Spleen (tissue), 11 donors: ENCODE measurements around the gene GSG1L. TPM values are rescaled to one million over a fixed set of nuclear protein-coding genes. Genes with fewer than 3 reads are reported as not detected.
A peak's percentile ranks its signal among the peaks of the same experiment; 100 is the strongest.

Experiments used
- DNase-seq: peaks from one replicate; pipeline ENCODE4 v3.0.0-alpha.2; 2020
- H3K27ac ChIP-seq, 8 donors: fragments of 200-600 bp; sonication (generic) in 7 of 8; 1 replicate in 4 of 8; 2 replicates in 4 of 8; pipeline versions ENCODE4 v1.5.0 to v1.8.0; 2016 to 2021; ENCODE audit warnings: inconsistent platforms in 4 of 8, mild to moderate bottlenecking in 4 of 8, moderate library complexity in 1 of 8
- H3K27me3 ChIP-seq, 7 donors: fragments of 200-600 bp; sonication (generic) in 6 of 7; replicated peaks in 1 of 7; 1 replicate in 4 of 7; 2 replicates in 3 of 7; pipeline versions ENCODE4 v1.5.0 to v1.8.0; 2016 to 2021; ENCODE audit warnings: inconsistent platforms in 3 of 7, mild to moderate bottlenecking in 1 of 7
- H3K36me3 ChIP-seq, 6 donors: fragments of 200-600 bp; sonication (generic) in 5 of 6; 1 replicate in 4 of 6; 2 replicates in 2 of 6; pipeline versions ENCODE4 v1.5.0 to v1.8.0; 2016 to 2021; ENCODE audit warnings: inconsistent platforms in 2 of 6
- H3K4me1 ChIP-seq, 6 donors: fragments of 200-600 bp; sonication (generic) in 5 of 6; 1 replicate in 3 of 6; 2 replicates in 3 of 6; pipeline versions ENCODE4 v1.5.0 to v1.8.0; 2016 to 2021; ENCODE audit warnings: inconsistent platforms in 3 of 6
- H3K4me3 ChIP-seq, 8 donors: fragments of 200-600 bp; sonication (generic) in 7 of 8; 1 replicate in 4 of 8; 2 replicates in 4 of 8; pipeline versions ENCODE4 v1.5.0 to v1.8.0; 2016 to 2021; ENCODE audit warnings: inconsistent platforms in 4 of 8, mild to moderate bottlenecking in 4 of 8, moderate library complexity in 2 of 8
- H3K9me3 ChIP-seq, 8 donors: fragments of 200-600 bp; sonication (generic) in 7 of 8; 1 replicate in 4 of 8; 2 replicates in 4 of 8; pipeline versions ENCODE4 v1.5.0 to v1.8.0; 2016 to 2021; ENCODE audit warnings: inconsistent platforms in 4 of 8
- CTCF ChIP-seq, 11 experiments: fragments of 200-600 bp in 7 of 11; fragments of 450-650 bp in 4 of 11; sonication (generic) in 4 of 11; IDR thresholded peaks in 8 of 11; conservative IDR thresholded peaks in 3 of 11; 1 replicate in 7 of 11; 2 replicates in 4 of 11; pipeline versions ENCODE4 v1.4.0 to v1.8.0; 2016 to 2021; ENCODE audit warnings: antibody characterized with exemption in 11 of 11, inconsistent platforms in 4 of 11, mild to moderate bottlenecking in 1 of 11
- POLR2A ChIP-seq, 3 donors: fragments of 450-650 bp; IDR thresholded peaks; one replicate each; pipeline ENCODE4 v1.5.1; 2017; ENCODE audit warnings: antibody characterized with exemption in 3 of 3, mild to moderate bottlenecking in 1 of 3
- POLR2AphosphoS5 ChIP-seq, 3 donors: sonication (generic); formaldehyde crosslinking; IDR thresholded peaks; one replicate each; pipeline ENCODE4 v1.5.1; 2017; ENCODE audit warnings: antibody characterized with exemption in 3 of 3
- WGBS, 5 donors: extraction: QIAGEN DNeasy Blood & Tissue Kit in 3 of 5; methylation state at CpG; one replicate each; pipeline versions ENCODE4 v1.1.5 to v1.1.7; 2013 to 2018; 5-methylcytosine and 5-hydroxymethylcytosine counted together
- intact Hi-C: fragments of 100-400 bp; cut with DNase I; formaldehyde crosslinking; loops from one replicate; pipeline ENCODE4 v1.15.0; 2023; ENCODE audit warnings: low total_unique reads
- polyA plus RNA-seq, 3 donors: library from polyadenylated mRNA; stranded (reverse); fragments of 200-250 nt; gene quantifications; one replicate each; pipeline ENCODE4 v1.2.1, GENCODE V29; 2013
- total RNA-seq, 7 donors: library from RNA; depleted of rRNA in 3 of 7; stranded (reverse); fragments of >200 nt in 3 of 7; fragmentation: NEBNext Ultra II Directional in 4 of 7; extraction: Animal tissue kit (Norgen Biotek cat#: 25700) in 4 of 7; gene quantifications; one replicate each; pipeline versions ENCODE4 v1.1.0 to v1.2.1, GENCODE V29; 2016 to 2021
- donor health status: healthy with polysubstance abuse.
- donor health status: DM: no; HTN: no; CAD: no; lungs with moderate emphysema.
- donor health status: DM: no; HTN: no; CAD: no.
- donor health status: Bipolar disorder and iron deficiency.
- donor health status: healthy.
- donor health status: DM: no; HTN: no; CAD: no.
- donor health status: DM: yes; HTN: yes; CAD: no.

GSG1L gene
- total and polyA plus RNA-seq, 10 donors, result 0.22 to 0.58 (median 0.43) TPM; not detected in 6

GRCh38 chr16:27824006-27824405 lies 239.5 kb downstream of the GSG1L start:
- Histone ChIP-seq H3K9me3 (no peaks in the 10 kb centered on the region), H3K4me3 (no peak overlapping the region), H3K4me1 (no peaks in the 10 kb centered on the region), H3K27ac (no peak overlapping the region), H3K36me3 (no peaks in the 10 kb centered on the region), H3K27me3 (peaks cover 0 to 16% (median 0%) of the 10 kb centered on the region in 7 donors)
- intact Hi-C loops, result no loop called here
- WGBS, 5 donors, result 78 to 85% (median 79%) methylated on average over 5 to 7 of the region's 7 CpGs
- peak; percentile 4 for DNase-seq
- TF ChIP-seq POLR2A (IDR thresholded peaks at IDR 0.05) (no peak), POLR2AphosphoS5 (IDR thresholded peaks at IDR 0.05) (no peak), CTCF (IDR thresholded peaks at IDR 0.05 in 8 of 11, conservative IDR thresholded peaks at IDR 0.05 in 3 of 11) (no peak)

- peaks cover 0 to 22% (median 0%) of the 10 kb centered on the region in 7 donors for H3K27me3 ChIP-seq
- no peaks in the 10 kb centered on the region for H3K9me3 ChIP-seq
- DNase-seq, result peak; percentile 33
- no peaks in the 10 kb centered on the region for H3K36me3 ChIP-seq
- WGBS, 5 donors, result 54 to 65% (median 58%) methylated on average over 8 of the region's 8 CpGs
- TF ChIP-seq POLR2AphosphoS5 (IDR thresholded peaks at IDR 0.05), result no peak
- no peak for TF ChIP-seq POLR2A (IDR thresholded peaks at IDR 0.05)
- no peak for TF ChIP-seq CTCF (IDR thresholded peaks at IDR 0.05 in 8 of 11, conservative IDR thresholded peaks at IDR 0.05 in 3 of 11)
- H3K27ac ChIP-seq, result no peak overlapping the region
- H3K4me1 ChIP-seq, result no peaks in the 10 kb centered on the region
- no peak overlapping the region for H3K4me3 ChIP-seq
- intact Hi-C loops, result no loop called here
Observed at GRCh38 chr16:27823421-27823820, 240.1 kb downstream of the GSG1L start.

- TF ChIP-seq POLR2AphosphoS5 (IDR thresholded peaks at IDR 0.05), result no peak
- TF ChIP-seq POLR2A (IDR thresholded peaks at IDR 0.05), result no peak
- no peak for TF ChIP-seq CTCF (IDR thresholded peaks at IDR 0.05 in 8 of 11, conservative IDR thresholded peaks at IDR 0.05 in 3 of 11)
- peaks cover 0 to 24% (median 0%) of the 10 kb centered on the region in 7 donors for H3K27me3 ChIP-seq
- no peaks in the 10 kb centered on the region for H3K9me3 ChIP-seq
- H3K27ac ChIP-seq, result no peak overlapping the region
- H3K36me3 ChIP-seq, result no peaks in the 10 kb centered on the region
- intact Hi-C loops, result no loop called here
- no peak overlapping the region for H3K4me3 ChIP-seq
- 78 to 84% (median 80%) methylated on average over 11 of the region's 11 CpGs for whole genome bisulfite sequencing, 5 donors
- DNase-seq, result peak; percentile 39
- no peaks in the 10 kb centered on the region for H3K4me1 ChIP-seq
Observed at GRCh38 chr16:27822996-27823395, 240.5 kb downstream of the GSG1L start.

- Histone ChIP-seq H3K36me3 (no peaks in the 10 kb centered on the region), H3K4me3 (no peak overlapping the region), H3K27ac (no peak overlapping the region), H3K27me3 (peaks cover 0 to 27% (median 0%) of the 10 kb centered on the region in 7 donors), H3K9me3 (no peaks in the 10 kb centered on the region), H3K4me1 (no peaks in the 10 kb centered on the region)
- peak; percentile 16 for DNase-seq
- TF ChIP-seq POLR2AphosphoS5 (IDR thresholded peaks at IDR 0.05) (no peak), CTCF (IDR thresholded peaks at IDR 0.05 in 8 of 11, conservative IDR thresholded peaks at IDR 0.05 in 3 of 11) (no peak), POLR2A (IDR thresholded peaks at IDR 0.05) (no peak)
- intact Hi-C loops, result no loop called here
- 76 to 85% (median 79%) methylated on average over 7 of the region's 7 CpGs for WGBS, 5 donors
Observed at GRCh38 chr16:27822529-27822928, 241.0 kb downstream of the GSG1L start.
